HepG2 (cell line): ENCODE results near the gene CMYA5. TPM values are rescaled to one million over a fixed set of nuclear protein-coding genes. Genes with fewer than 3 reads are reported as not detected.

ENCODE experiments used
- ATAC-seq: fragments of 200-7000 bp; cut with Tn5 transposase; 3 replicates; pipeline ENCODE4 v1.9.1; 2020; ENCODE audit warnings: mild to moderate bottlenecking, moderate library complexity
- BruUV-seq: library from RNA; stranded (reverse); fragments of 400-500 nt; replicated peaks from 2 replicates; lab custom pipeline; 2021; lab: Mats Ljungman, UMichigan
- CTCF ChIA-PET: fragments of 300-600 bp; formaldehyde crosslinking; extraction: SDS; loops from one replicate; lab custom pipeline; 2021; ENCODE audit warnings: low total read pairs, inconsistent platforms, low intra/inter-chr PET ratio; lab: Yijun Ruan, JAX
- POLR2A ChIA-PET: fragments of 350-600 bp; sonication (Branson Sonifier 250); formaldehyde crosslinking; loops from one replicate; lab custom pipeline; 2020; ENCODE audit warnings: antibody characterized with exemption, inconsistent platforms; lab: Yijun Ruan, JAX
- DNase-seq: peaks from one replicate; pipeline ENCODE4 v3.0.0-alpha.2; 2015; ENCODE audit warnings: low spot score
- FAIRE-seq: peaks from 3 replicates; lab custom pipeline; 2011; peaks lifted over from hg19 to GRCh38; lab: Jason Lieb, UNC
- H2AFZ ChIP-seq: one replicate; pipeline ENCODE4 v1.6.1; 2011; ENCODE audit warnings: low read length, inconsistent platforms
- H3K27ac ChIP-seq: fragments of 300-600 bp; 3 replicates; pipeline ENCODE4 v1.8.0; 2011; ENCODE audit warnings: mixed run types, mild to moderate bottlenecking, mixed read lengths, low read length, inconsistent platforms; ENCODE audit not compliant: insufficient read depth; ENCODE audit errors: extremely low read length
- H3K27me3 ChIP-seq, 2 experiments: fragments of 200-600 bp in 1 of 2; 2 replicates in 1 of 2; 3 replicates in 1 of 2; pipeline versions ENCODE4 v1.6.0 to v1.8.0; 2011; ENCODE audit warnings: low read length in 2 of 2, mild to moderate bottlenecking in 2 of 2, moderate library complexity in 2 of 2, inconsistent platforms in 1 of 2; ENCODE audit not compliant: insufficient read depth in 2 of 2, control insufficient read depth in 1 of 2
- H3K36me3 ChIP-seq, 2 experiments: fragments of 200-600 bp in 1 of 2; replicated peaks in 1 of 2; 2 replicates in 1 of 2; 3 replicates in 1 of 2; pipeline versions ENCODE4 v1.5.1 to v1.8.0; 2011; ENCODE audit warnings: low read length in 2 of 2, inconsistent platforms in 1 of 2; ENCODE audit not compliant: insufficient read depth in 2 of 2, control insufficient read depth in 1 of 2
- H3K4me1 ChIP-seq: 2 replicates; pipeline ENCODE4 v1.5.1; 2012; ENCODE audit warnings: low read length, inconsistent platforms; ENCODE audit not compliant: insufficient read depth
- H3K4me2 ChIP-seq: 2 replicates; pipeline ENCODE4 v1.6.0; 2011; ENCODE audit warnings: low read depth, low read length, inconsistent platforms
- H3K4me3 ChIP-seq, 3 experiments: fragments of 200-600 bp in 1 of 3; sonication (generic), shearing (Covaris generic) in 1 of 3; replicated peaks in 1 of 3; 2 replicates each; pipeline ENCODE4 v1.5.1; 2011 to 2016; ENCODE audit warnings: low read length in 3 of 3, inconsistent platforms in 2 of 3, low read depth in 2 of 3, mild to moderate bottlenecking in 2 of 3, control low read depth in 1 of 3, mixed read lengths in 1 of 3; ENCODE audit not compliant: insufficient read depth in 1 of 3
- H3K79me2 ChIP-seq: one replicate; pipeline ENCODE4 v1.6.1; 2011; ENCODE audit warnings: low read length, inconsistent platforms; ENCODE audit not compliant: insufficient read depth
- H3K9ac ChIP-seq: 2 replicates; pipeline ENCODE4 v1.6.0; 2011; ENCODE audit warnings: mild to moderate bottlenecking, low read depth, low read length, inconsistent platforms; ENCODE audit not compliant: insufficient read depth
- H3K9me3 ChIP-seq: 2 replicates; pipeline ENCODE4 v1.5.1; 2012; ENCODE audit warnings: mild to moderate bottlenecking, low read length
- H4K20me1 ChIP-seq: 2 replicates; pipeline ENCODE4 v1.6.0; 2011; ENCODE audit warnings: inconsistent platforms, mild to moderate bottlenecking, low read length, moderate library complexity; ENCODE audit not compliant: insufficient read depth
- ATF1 ChIP-seq: IDR thresholded peaks from 2 replicates; pipeline ENCODE4 v1.6.1; 2016; ENCODE audit warnings: mild to moderate bottlenecking, control low read depth
- GABPA ChIP-seq, 2 experiments: IDR thresholded peaks; 2 replicates each; pipeline ENCODE4 v1.6.1; 2011 to 2016; ENCODE audit warnings: low read depth in 2 of 2, low read length in 1 of 2, missing biosample characterization in 1 of 2, missing genetic modification characterization in 1 of 2
- JUN ChIP-seq: sonication (generic); formaldehyde crosslinking; IDR thresholded peaks from 2 replicates; pipeline ENCODE4 v1.4.0; 2020; ENCODE audit warnings: mild to moderate bottlenecking, missing genetic modification reagents
- ONECUT2 ChIP-seq: sonication (generic); formaldehyde crosslinking; IDR thresholded peaks from 2 replicates; pipeline ENCODE4 v1.4.0; 2020; ENCODE audit warnings: missing genetic modification reagents
- SMAD1 ChIP-seq: sonication (generic); formaldehyde crosslinking; IDR thresholded peaks from 2 replicates; pipeline ENCODE4 v1.4.0; 2020; ENCODE audit warnings: missing genetic modification reagents, low read depth, mild to moderate bottlenecking, borderline replicate concordance
- THYN1 ChIP-seq: sonication (generic); formaldehyde crosslinking; IDR thresholded peaks from 2 replicates; pipeline ENCODE4 v1.8.1; 2023; ENCODE audit warnings: low read depth, mild to moderate bottlenecking, moderate library complexity, missing genetic modification reagents, borderline replicate concordance
- YY1 ChIP-seq: IDR thresholded peaks from 2 replicates; pipeline ENCODE4 v1.6.1; 2011; ENCODE audit warnings: low read length, low read depth, moderate library complexity, mild to moderate bottlenecking; ENCODE audit not compliant: insufficient read depth, insufficient replicate concordance
- ZBTB7B ChIP-seq: sonication (generic); formaldehyde crosslinking; IDR thresholded peaks from 2 replicates; pipeline ENCODE4 v1.4.0; 2020; ENCODE audit warnings: missing genetic modification reagents
- ZFP90 ChIP-seq: sonication (generic); formaldehyde crosslinking; IDR thresholded peaks from 2 replicates; pipeline ENCODE4 v1.8.0; 2022; ENCODE audit warnings: missing genetic modification reagents, mild to moderate bottlenecking, inconsistent platforms, borderline replicate concordance
- ZNF136 ChIP-seq: sonication (generic); formaldehyde crosslinking; IDR thresholded peaks from 2 replicates; pipeline ENCODE4 v1.8.1; 2022; ENCODE audit warnings: low read depth, mild to moderate bottlenecking, moderate library complexity, missing genetic modification reagents
- ZNF205 ChIP-seq: IDR thresholded peaks from 2 replicates; pipeline ENCODE4 v1.6.1; 2018; ENCODE audit warnings: missing biosample characterization, missing genetic modification reagents
- ZNF296 ChIP-seq: sonication (generic); formaldehyde crosslinking; conservative IDR thresholded peaks from 2 replicates; pipeline ENCODE4 v1.5.0; 2020; ENCODE audit warnings: mild to moderate bottlenecking, missing genetic modification reagents
- ZNF333 ChIP-seq: sonication (generic); formaldehyde crosslinking; IDR thresholded peaks from 2 replicates; pipeline ENCODE4 v1.4.0; 2020; ENCODE audit warnings: mild to moderate bottlenecking, missing genetic modification reagents, borderline replicate concordance
- ZNF777 ChIP-seq: sonication (generic); formaldehyde crosslinking; IDR thresholded peaks from 2 replicates; pipeline ENCODE4 v1.4.0; 2020; ENCODE audit warnings: missing genetic modification reagents
- WGBS: methylation state at CpG from one replicate; pipeline ENCODE4 v1.1.6; 2017; ENCODE audit warnings: low lambda C conversion rate; 5-methylcytosine and 5-hydroxymethylcytosine counted together
- in situ Hi-C: cut with HindIII; loops from 2 replicates; pipeline ENCODE4 v1.10.0; 2017; ENCODE audit warnings: low pct_unique_long_range_greater_than_20kb; ENCODE audit not compliant: extremely low pct_ligation_motif_present
- intact Hi-C: fragments of 100-400 bp; cut with micrococcal nuclease; formaldehyde crosslinking; loops from one replicate; pipeline ENCODE4 v1.10.0; 2022; ENCODE audit not compliant: unreplicated experiment
- polyA plus RNA-seq, 8 experiments: library from polyadenylated mRNA; depleted of rRNA in 3 of 8; stranded (reverse) in 7 of 8; unstranded in 1 of 8; fragments of >200 nt; fragmentation: Illumina TruSeq in 4 of 8; extraction: Trizol in 4 of 8; gene quantifications; 2 replicates each; pipeline versions ENCODE4 v1.2.1 to v1.2.3, GENCODE V29; 2011 to 2016; ENCODE audit warnings: low read depth in 4 of 8, missing spikeins in 1 of 8, mixed read lengths in 1 of 8; ENCODE audit not compliant: insufficient read depth in 1 of 8
- total RNA-seq, 5 experiments: library from RNA; depleted of rRNA; stranded (reverse); fragments of >200 nt; fragmentation: Illumina TruSeq; extraction: Trizol; gene quantifications; 2 replicates each; pipeline ENCODE4 v1.2.3, GENCODE V29; 2016; ENCODE audit warnings: low read depth in 1 of 5
- TF ChIP-seq, protein P1 (sequence below): sonication (generic); formaldehyde crosslinking; IDR thresholded peaks from 2 replicates; pipeline ENCODE4 v1.5.0; 2020; ENCODE audit warnings: missing genetic modification reagents
- TF ChIP-seq, protein P2 (sequence below): sonication (generic); formaldehyde crosslinking; IDR thresholded peaks from 2 replicates; pipeline ENCODE4 v1.4.0; 2020; ENCODE audit warnings: low read depth, missing genetic modification reagents
- TF ChIP-seq, protein P3 (sequence below): sonication (generic); formaldehyde crosslinking; IDR thresholded peaks from 2 replicates; pipeline ENCODE4 v1.5.1; 2020; ENCODE audit warnings: missing genetic modification reagents, mild to moderate bottlenecking, borderline replicate concordance

The CMYA5 gene
- total and polyA plus RNA-seq, 2 of the 13 experiments (the other 11 are each of a cell fraction or from before 2014, with no cell fraction given), result 0.13 to 0.51 TPM

GRCh38 chr5:79840084-79840990 lies 150.7 kb downstream of the CMYA5 start:
- no peak for FAIRE-seq
- H4K20me1 ChIP-seq, result no peaks in the 10 kb centered on the region
- no peaks in the 10 kb centered on the region for H3K36me3 ChIP-seq
- intact Hi-C loops, result no loop called here
- no peak overlapping the region for H3K27ac ChIP-seq
- H3K9ac ChIP-seq, result no peak overlapping the region
- no peaks in the 10 kb centered on the region for H3K9me3 ChIP-seq
- in situ Hi-C loops, result no loop called here
- H3K4me3 ChIP-seq, result no peak overlapping the region
- no peaks in the 10 kb centered on the region for H3K79me2 ChIP-seq
- no TSS peak for BruUV-seq
- POLR2A ChIA-PET, result no interaction called here
- no peaks in the 10 kb centered on the region for H3K4me1 ChIP-seq
- H2AFZ ChIP-seq, result no peak overlapping the region
- CTCF ChIA-PET, result no interaction called here
- ATAC-seq, result no peak
- no peak for DNase-seq
- H3K4me2 ChIP-seq, result no peak overlapping the region
- 12% methylated on average over 7 of the region's 7 CpGs for WGBS
- H3K27me3 ChIP-seq, result peaks cover 6 to 36% of the 10 kb centered on the region in 2 experiments; a peak in 2 of 5 replicates
- TF ChIP-seq ATF1 (CRISPR knock-in tag), result no peak
- no peak for TF ChIP-seq ZNF205 (CRISPR knock-in tag)
- no peak for TF ChIP-seq YY1
- TF ChIP-seq, protein P1, sequence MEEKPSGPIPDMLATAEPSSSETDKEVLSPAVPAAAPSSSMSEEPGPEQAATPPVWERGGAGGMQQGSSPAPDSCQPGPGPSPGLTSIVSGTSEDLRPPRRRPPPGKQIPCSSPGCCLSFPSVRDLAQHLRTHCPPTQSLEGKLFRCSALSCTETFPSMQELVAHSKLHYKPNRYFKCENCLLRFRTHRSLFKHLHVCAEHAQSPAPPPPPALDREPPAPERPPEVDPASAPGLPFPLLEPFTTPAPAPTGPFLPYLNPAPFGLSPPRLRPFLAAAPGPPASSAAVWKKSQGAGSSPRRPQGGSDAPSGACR (CRISPR knock-in tag), result no peak
- TF ChIP-seq SMAD1, result no peak
- no peak for TF ChIP-seq ZNF777 (CRISPR knock-in tag)
- TF ChIP-seq ZNF333 (CRISPR knock-in tag), result no peak
- TF ChIP-seq ZBTB7B (CRISPR knock-in tag), result no peak
- TF ChIP-seq THYN1 (CRISPR knock-in tag), result no peak
- TF ChIP-seq JUN (CRISPR knock-in tag), result no peak
- TF ChIP-seq, protein P2, sequence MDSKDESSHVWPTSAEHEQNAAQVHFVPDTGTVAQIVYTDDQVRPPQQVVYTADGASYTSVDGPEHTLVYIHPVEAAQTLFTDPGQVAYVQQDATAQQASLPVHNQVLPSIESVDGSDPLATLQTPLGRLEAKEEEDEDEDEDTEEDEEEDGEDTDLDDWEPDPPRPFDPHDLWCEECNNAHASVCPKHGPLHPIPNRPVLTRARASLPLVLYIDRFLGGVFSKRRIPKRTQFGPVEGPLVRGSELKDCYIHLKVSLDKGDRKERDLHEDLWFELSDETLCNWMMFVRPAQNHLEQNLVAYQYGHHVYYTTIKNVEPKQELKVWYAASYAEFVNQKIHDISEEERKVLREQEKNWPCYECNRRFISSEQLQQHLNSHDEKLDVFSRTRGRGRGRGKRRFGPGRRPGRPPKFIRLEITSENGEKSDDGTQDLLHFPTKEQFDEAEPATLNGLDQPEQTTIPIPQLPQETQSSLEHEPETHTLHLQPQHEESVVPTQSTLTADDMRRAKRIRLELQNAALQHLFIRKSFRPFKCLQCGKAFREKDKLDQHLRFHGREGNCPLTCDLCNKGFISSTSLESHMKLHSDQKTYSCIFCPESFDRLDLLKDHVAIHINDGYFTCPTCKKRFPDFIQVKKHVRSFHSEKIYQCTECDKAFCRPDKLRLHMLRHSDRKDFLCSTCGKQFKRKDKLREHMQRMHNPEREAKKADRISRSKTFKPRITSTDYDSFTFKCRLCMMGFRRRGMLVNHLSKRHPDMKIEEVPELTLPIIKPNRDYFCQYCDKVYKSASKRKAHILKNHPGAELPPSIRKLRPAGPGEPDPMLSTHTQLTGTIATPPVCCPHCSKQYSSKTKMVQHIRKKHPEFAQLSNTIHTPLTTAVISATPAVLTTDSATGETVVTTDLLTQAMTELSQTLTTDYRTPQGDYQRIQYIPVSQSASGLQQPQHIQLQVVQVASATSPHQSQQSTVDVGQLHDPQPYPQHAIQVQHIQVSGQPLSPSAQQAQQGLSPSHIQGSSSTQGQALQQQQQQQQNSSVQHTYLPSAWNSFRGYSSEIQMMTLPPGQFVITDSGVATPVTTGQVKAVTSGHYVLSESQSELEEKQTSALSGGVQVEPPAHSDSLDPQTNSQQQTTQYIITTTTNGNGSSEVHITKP (CRISPR knock-in tag), result no peak
- TF ChIP-seq, protein P3, sequence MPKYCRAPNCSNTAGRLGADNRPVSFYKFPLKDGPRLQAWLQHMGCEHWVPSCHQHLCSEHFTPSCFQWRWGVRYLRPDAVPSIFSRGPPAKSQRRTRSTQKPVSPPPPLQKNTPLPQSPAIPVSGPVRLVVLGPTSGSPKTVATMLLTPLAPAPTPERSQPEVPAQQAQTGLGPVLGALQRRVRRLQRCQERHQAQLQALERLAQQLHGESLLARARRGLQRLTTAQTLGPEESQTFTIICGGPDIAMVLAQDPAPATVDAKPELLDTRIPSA, result no peak
- no peak for TF ChIP-seq GABPA (IDR thresholded peaks at IDR 0.05; ENCODE audit: low read depth, low read length)
- no peak for TF ChIP-seq GABPA (CRISPR knock-in tag; IDR thresholded peaks at IDR 0.05; ENCODE audit: low read depth)
- no peak for TF ChIP-seq ZNF136
- TF ChIP-seq ZFP90 (CRISPR knock-in tag), result no peak
- no peak for TF ChIP-seq ZNF296 (CRISPR knock-in tag)
- no peak for TF ChIP-seq ONECUT2 (CRISPR knock-in tag)
